ENCODE data around the gene AMOTL2. TPM values are rescaled to one million over a fixed set of nuclear protein-coding genes. Genes with fewer than 3 reads are reported as not detected.

Gene AMOTL2
- total RNA-seq, 2 donors from 2014 or later, result 65.1 to 71.5 TPM

- Histone ChIP-seq H3K27ac (peak overlapping the region; percentile 34 to 77 (median 66)), H3K9me3 (no peaks in the 10 kb centered on the region), H3K4me3 (no peak overlapping the region), H3K4me1 (peaks cover 31% of the 10 kb centered on the region), H3K36me3 (replicated peaks in 1 of 2; ENCODE audit: insufficient read depth in 1 of 2, low read depth in 2 of 2) (no peaks in the 10 kb centered on the region), H3K27me3 (no peaks in the 10 kb centered on the region)
- intact Hi-C loops (cut with DNase I), result no loop called here
- TF ChIP-seq CTCF (IDR thresholded peaks at IDR 0.05) (no peak), POLR2A (IDR thresholded peaks at IDR 0.05) (no peak)
- WGBS, 2 donors, result 32 to 57% methylated on average over 4 to 5 of the region's 5 CpGs
- ATAC-seq (peak; percentile 26), DNase-seq (peak in 2 of 4 donors; percentile 64 to 70)
Measured at GRCh38 chr3:134325706-134326105, 48.5 kb downstream of the AMOTL2 start.

- DNase-seq (no peak), ATAC-seq (no peak)
- Histone ChIP-seq H3K36me3 (replicated peaks in 1 of 2; ENCODE audit: insufficient read depth in 1 of 2, low read depth in 2 of 2) (no peaks in the 10 kb centered on the region), H3K27me3 (no peaks in the 10 kb centered on the region), H3K4me3 (no peak overlapping the region), H3K27ac (peak overlapping the region in 3 of 4 donors; percentile 59 to 77 (median 73)), H3K4me1 (peaks cover 31% of the 10 kb centered on the region), H3K9me3 (no peaks in the 10 kb centered on the region)
- TF ChIP-seq CTCF (IDR thresholded peaks at IDR 0.05) (no peak), POLR2A (IDR thresholded peaks at IDR 0.05) (no peak)
- intact Hi-C loops (cut with DNase I), result no loop called here
- 74 to 80% methylated on average over 1 of the region's 1 CpG for WGBS, 2 donors
Measured at GRCh38 chr3:134325061-134325705, 49.1 kb downstream of the AMOTL2 start.

GRCh38 chr3:134323966-134324962 lies 50.0 kb downstream of the AMOTL2 start:
- Histone ChIP-seq H3K36me3 (replicated peaks in 1 of 2; ENCODE audit: insufficient read depth in 1 of 2, low read depth in 2 of 2) (no peaks in the 10 kb centered on the region), H3K27me3 (no peaks in the 10 kb centered on the region), H3K4me3 (no peak overlapping the region), H3K4me1 (peaks cover 31% of the 10 kb centered on the region), H3K27ac (peak overlapping the region in 2 of 4 donors; percentile 73 to 77), H3K9me3 (no peaks in the 10 kb centered on the region)
- intact Hi-C loops (cut with DNase I), result no loop called here
- 85 to 87% methylated on average over 10 of the region's 10 CpGs for WGBS, 2 donors
- TF ChIP-seq CTCF (IDR thresholded peaks at IDR 0.05), result no peak
- TF ChIP-seq POLR2A (IDR thresholded peaks at IDR 0.05), result no peak
- DNase-seq, result no peak
- no peak for ATAC-seq

- Histone ChIP-seq H3K9me3 (no peaks in the 10 kb centered on the region), H3K4me1 (peaks cover 27% of the 10 kb centered on the region), H3K4me3 (no peak overlapping the region), H3K27ac (peak overlapping the region in 1 of 4 donors; percentile 7), H3K27me3 (no peaks in the 10 kb centered on the region), H3K36me3 (replicated peaks in 1 of 2; ENCODE audit: insufficient read depth in 1 of 2, low read depth in 2 of 2) (no peaks in the 10 kb centered on the region)
- ATAC-seq (no peak), DNase-seq (no peak)
- TF ChIP-seq POLR2A (IDR thresholded peaks at IDR 0.05), result no peak
- no peak for TF ChIP-seq CTCF (IDR thresholded peaks at IDR 0.05)
- WGBS, 2 donors, result 96 to 97% methylated on average over 1 of the region's 1 CpG
- intact Hi-C loops (cut with DNase I), result no loop called here
Measured at GRCh38 chr3:134322286-134322685, 52.0 kb downstream of the AMOTL2 start.
